ENCODE measurements around the gene PDSS1. TPM values are rescaled to one million over a fixed set of nuclear protein-coding genes. Genes with fewer than 3 reads are reported as not detected.

The PDSS1 gene
- total RNA-seq, 1 donor from 2014 or later: 8.0 TPM

GRCh38 chr10:26696786-26697162 lies 727 bp upstream of the PDSS1 start:
- peaks cover 13% of the 10 kb centered on the region for H3K27me3 Mint-ChIP-seq (ENCODE audit: unreplicated experiment)
- H3K4me3 Mint-ChIP-seq (ENCODE audit: unreplicated experiment): peak overlapping the region; percentile 95
- no peak for TF ChIP-seq CTCF (IDR thresholded peaks at IDR 0.05; ENCODE audit: unreplicated experiment)
- H3K36me3 Mint-ChIP-seq (ENCODE audit: low read depth, unreplicated experiment): peaks cover 4% of the 10 kb centered on the region
- H3K9me3 Mint-ChIP-seq (ENCODE audit: unreplicated experiment): no peaks in the 10 kb centered on the region
- peak overlapping the region; percentile 91 for H3K27ac Mint-ChIP-seq (ENCODE audit: unreplicated experiment)
- peaks cover 18% of the 10 kb centered on the region for H3K4me1 Mint-ChIP-seq (ENCODE audit: unreplicated experiment)
- DNase-seq (ENCODE audit: low spot score): no peak

GRCh38 chr10:26697922-26698608 lies 564 bp downstream of the PDSS1 start:
- H3K4me1 Mint-ChIP-seq (ENCODE audit: unreplicated experiment): peaks cover 18% of the 10 kb centered on the region
- peaks cover 4% of the 10 kb centered on the region for H3K36me3 Mint-ChIP-seq (ENCODE audit: low read depth, unreplicated experiment)
- no peak for DNase-seq (ENCODE audit: low spot score)
- H3K9me3 Mint-ChIP-seq (ENCODE audit: unreplicated experiment): no peaks in the 10 kb centered on the region
- peak overlapping the region; percentile 37 for H3K27ac Mint-ChIP-seq (ENCODE audit: unreplicated experiment)
- H3K4me3 Mint-ChIP-seq (ENCODE audit: unreplicated experiment): peak overlapping the region; percentile 95
- H3K27me3 Mint-ChIP-seq (ENCODE audit: unreplicated experiment): peaks cover 13% of the 10 kb centered on the region
- no peak for TF ChIP-seq CTCF (IDR thresholded peaks at IDR 0.05; ENCODE audit: unreplicated experiment)

GRCh38 chr10:26698909-26699308 lies 1.4 kb downstream of the PDSS1 start:
- Mint-ChIP-seq H3K4me3 (ENCODE audit: unreplicated experiment) (peak overlapping the region; percentile 95), H3K9me3 (ENCODE audit: unreplicated experiment) (no peaks in the 10 kb centered on the region), H3K36me3 (ENCODE audit: low read depth, unreplicated experiment) (peaks cover 4% of the 10 kb centered on the region), H3K27ac (ENCODE audit: unreplicated experiment) (no peak overlapping the region), H3K27me3 (ENCODE audit: unreplicated experiment) (peaks cover 13% of the 10 kb centered on the region), H3K4me1 (ENCODE audit: unreplicated experiment) (peaks cover 18% of the 10 kb centered on the region)
- no peak for DNase-seq (ENCODE audit: low spot score)
- TF ChIP-seq CTCF (IDR thresholded peaks at IDR 0.05; ENCODE audit: unreplicated experiment): no peak

- Mint-ChIP-seq H3K36me3 (ENCODE audit: low read depth, unreplicated experiment) (peaks cover 4% of the 10 kb centered on the region), H3K4me3 (ENCODE audit: unreplicated experiment) (no peak overlapping the region), H3K9me3 (ENCODE audit: unreplicated experiment) (no peaks in the 10 kb centered on the region), H3K27ac (ENCODE audit: unreplicated experiment) (no peak overlapping the region), H3K4me1 (ENCODE audit: unreplicated experiment) (peaks cover 18% of the 10 kb centered on the region), H3K27me3 (ENCODE audit: unreplicated experiment) (peaks cover 13% of the 10 kb centered on the region)
- no peak for TF ChIP-seq CTCF (IDR thresholded peaks at IDR 0.05; ENCODE audit: unreplicated experiment)
- no peak for DNase-seq (ENCODE audit: low spot score)
Observed at GRCh38 chr10:26699631-26700030, 2.1 kb downstream of the PDSS1 start.

- DNase-seq (ENCODE audit: low spot score): no peak
Observed at GRCh38 chr10:26700884-26701630, 3.6 kb downstream of the PDSS1 start.

More at GRCh38 chr10:26700884-26701630, 3.6 kb downstream of the PDSS1 start:
- H3K9me3 Mint-ChIP-seq (ENCODE audit: unreplicated experiment): no peaks in the 10 kb centered on the region
- peaks cover 13% of the 10 kb centered on the region for H3K27me3 Mint-ChIP-seq (ENCODE audit: unreplicated experiment)
- peaks cover 4% of the 10 kb centered on the region for H3K36me3 Mint-ChIP-seq (ENCODE audit: low read depth, unreplicated experiment)
- H3K4me1 Mint-ChIP-seq (ENCODE audit: unreplicated experiment): peaks cover 20% of the 10 kb centered on the region
- H3K4me3 Mint-ChIP-seq (ENCODE audit: unreplicated experiment): no peak overlapping the region
- no peak for TF ChIP-seq CTCF (IDR thresholded peaks at IDR 0.05; ENCODE audit: unreplicated experiment)
- no peak overlapping the region for H3K27ac Mint-ChIP-seq (ENCODE audit: unreplicated experiment)

Measured in endothelial cell (in vitro differentiated cells).